Natural killer cell (primary cell): ENCODE measurements around the gene PRDX2. TPM values are rescaled to one million over a fixed set of nuclear protein-coding genes. Genes with fewer than 3 reads are reported as not detected.
A peak's percentile ranks its signal among the peaks of the same experiment; 100 is the strongest.

ENCODE experiments used
- ATAC-seq, 3 donors: fragments of 150-1000 bp in 2 of 3; fragments of 200-7000 bp in 1 of 3; cut with Tn5 transposase; 1 replicate in 1 of 3; 2 replicates in 2 of 3; pipeline ENCODE4 v1.10.0; 2021; ENCODE audit warnings: mild to moderate bottlenecking in 2 of 3, moderate library complexity in 2 of 3
- DNase-seq, 2 donors: peaks; one replicate each; pipeline versions ENCODE4 v3.0.0 to v3.0.0-alpha.2; 2013 to 2021; ENCODE audit warnings: mixed read lengths in 1 of 2
- H3K27ac ChIP-seq: one replicate; pipeline ENCODE4 v1.5.1; 2013; ENCODE audit warnings: mild to moderate bottlenecking, low read length
- H3K27me3 ChIP-seq: one replicate; pipeline ENCODE4 v1.6.1; 2013; ENCODE audit warnings: low read length; ENCODE audit not compliant: control insufficient read depth, insufficient read depth
- H3K36me3 ChIP-seq: one replicate; pipeline ENCODE4 v1.6.1; 2013; ENCODE audit warnings: low read length; ENCODE audit not compliant: control insufficient read depth, insufficient read depth
- H3K4me1 ChIP-seq: one replicate; pipeline ENCODE4 v1.6.1; 2013; ENCODE audit warnings: low read length; ENCODE audit not compliant: control insufficient read depth, insufficient read depth
- H3K4me3 ChIP-seq: one replicate; pipeline ENCODE4 v1.5.1; 2013; ENCODE audit warnings: low read length
- H3K9me3 ChIP-seq: one replicate; pipeline ENCODE4 v1.6.1; 2013; ENCODE audit warnings: low read length; ENCODE audit not compliant: control insufficient read depth, insufficient read depth
- H3K27ac Mint-ChIP-seq, 2 donors: one replicate each; pipeline ENCODE4 v1.8.0; 2022; ENCODE audit warnings: mild to moderate bottlenecking in 2 of 2, mixed read lengths in 2 of 2, moderate library complexity in 1 of 2
- H3K27me3 Mint-ChIP-seq, 2 donors: one replicate each; pipeline ENCODE4 v1.8.0; 2022; ENCODE audit warnings: low read depth in 2 of 2, mixed read lengths in 2 of 2
- H3K36me3 Mint-ChIP-seq: one replicate; pipeline ENCODE4 v1.8.0; 2022; ENCODE audit warnings: mixed read lengths
- H3K4me1 Mint-ChIP-seq, 2 donors: one replicate each; pipeline ENCODE4 v1.8.0; 2022; ENCODE audit warnings: mixed read lengths in 2 of 2
- H3K4me3 Mint-ChIP-seq: one replicate; pipeline ENCODE4 v1.8.0; 2022; ENCODE audit warnings: mild to moderate bottlenecking, moderate library complexity, mixed read lengths
- H3K9me3 Mint-ChIP-seq, 2 donors: one replicate each; pipeline ENCODE4 v1.8.0; 2022; ENCODE audit warnings: mixed read lengths in 2 of 2
- WGBS: methylation state at CpG from one replicate; pipeline ENCODE4 v1.1.7; 2013; ENCODE audit warnings: missing lambda C conversion rate; ENCODE audit not compliant: insufficient coverage; 5-methylcytosine and 5-hydroxymethylcytosine counted together
- intact Hi-C: fragments of 100-400 bp; cut with micrococcal nuclease; formaldehyde crosslinking; loops from one replicate; pipeline ENCODE4 v1.14.2; 2022
- total RNA-seq, 4 donors: library from RNA; stranded (reverse); fragments of 120-200 nt in 1 of 4; gene quantifications; one replicate each; pipeline versions ENCODE4 v1.2.3 to v1.2.4, GENCODE V29; 2013 to 2022
- TF ChIP-seq, protein P1 (sequence below): fragments of 200-600 bp; IDR thresholded peaks from one replicate; pipeline ENCODE4 v1.8.0; 2022; ENCODE audit warnings: antibody characterized with exemption

PRDX2 gene
- total RNA-seq, 3 donors from 2014 or later (not counting 1 experiment from before 2014, with no cell fraction given), result 28.8 to 67.1 (median 66.9) TPM

GRCh38 chr19:12794196-12794941, 7.2 kb downstream of the PRDX2 start:
- Mint-ChIP-seq H3K36me3 (no peaks in the 10 kb centered on the region), H3K4me3 (peak overlapping the region; percentile 75), H3K4me1 (peaks cover 32 to 38% of the 10 kb centered on the region in 2 donors), H3K27me3 (no peaks in the 10 kb centered on the region), H3K9me3 (no peaks in the 10 kb centered on the region), H3K27ac (peak overlapping the region; percentile 97 to 99)
- H3K4me3 ChIP-seq, result peak overlapping the region; percentile 95
- peak in 1 of 2 donors; percentile 62 for DNase-seq
- no peaks in the 10 kb centered on the region for H3K36me3 ChIP-seq
- no peaks in the 10 kb centered on the region for H3K27me3 ChIP-seq
- 74% methylated on average over 7 of the region's 7 CpGs for WGBS
- H3K4me1 ChIP-seq, result peaks cover 36% of the 10 kb centered on the region
- no peaks in the 10 kb centered on the region for H3K9me3 ChIP-seq
- TF ChIP-seq, protein P1, sequence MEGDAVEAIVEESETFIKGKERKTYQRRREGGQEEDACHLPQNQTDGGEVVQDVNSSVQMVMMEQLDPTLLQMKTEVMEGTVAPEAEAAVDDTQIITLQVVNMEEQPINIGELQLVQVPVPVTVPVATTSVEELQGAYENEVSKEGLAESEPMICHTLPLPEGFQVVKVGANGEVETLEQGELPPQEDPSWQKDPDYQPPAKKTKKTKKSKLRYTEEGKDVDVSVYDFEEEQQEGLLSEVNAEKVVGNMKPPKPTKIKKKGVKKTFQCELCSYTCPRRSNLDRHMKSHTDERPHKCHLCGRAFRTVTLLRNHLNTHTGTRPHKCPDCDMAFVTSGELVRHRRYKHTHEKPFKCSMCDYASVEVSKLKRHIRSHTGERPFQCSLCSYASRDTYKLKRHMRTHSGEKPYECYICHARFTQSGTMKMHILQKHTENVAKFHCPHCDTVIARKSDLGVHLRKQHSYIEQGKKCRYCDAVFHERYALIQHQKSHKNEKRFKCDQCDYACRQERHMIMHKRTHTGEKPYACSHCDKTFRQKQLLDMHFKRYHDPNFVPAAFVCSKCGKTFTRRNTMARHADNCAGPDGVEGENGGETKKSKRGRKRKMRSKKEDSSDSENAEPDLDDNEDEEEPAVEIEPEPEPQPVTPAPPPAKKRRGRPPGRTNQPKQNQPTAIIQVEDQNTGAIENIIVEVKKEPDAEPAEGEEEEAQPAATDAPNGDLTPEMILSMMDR, result no peak
- ATAC-seq, result no peak
- intact Hi-C loops, result loop anchor here (5.0 to 10.0 kb wide), 4 partner anchors 72 to 360 kb away; partner anchors contain the start of genes CALR, IER2, STX10 and TNPO2
- H3K27ac ChIP-seq, result peak overlapping the region; percentile 93

DNA sequence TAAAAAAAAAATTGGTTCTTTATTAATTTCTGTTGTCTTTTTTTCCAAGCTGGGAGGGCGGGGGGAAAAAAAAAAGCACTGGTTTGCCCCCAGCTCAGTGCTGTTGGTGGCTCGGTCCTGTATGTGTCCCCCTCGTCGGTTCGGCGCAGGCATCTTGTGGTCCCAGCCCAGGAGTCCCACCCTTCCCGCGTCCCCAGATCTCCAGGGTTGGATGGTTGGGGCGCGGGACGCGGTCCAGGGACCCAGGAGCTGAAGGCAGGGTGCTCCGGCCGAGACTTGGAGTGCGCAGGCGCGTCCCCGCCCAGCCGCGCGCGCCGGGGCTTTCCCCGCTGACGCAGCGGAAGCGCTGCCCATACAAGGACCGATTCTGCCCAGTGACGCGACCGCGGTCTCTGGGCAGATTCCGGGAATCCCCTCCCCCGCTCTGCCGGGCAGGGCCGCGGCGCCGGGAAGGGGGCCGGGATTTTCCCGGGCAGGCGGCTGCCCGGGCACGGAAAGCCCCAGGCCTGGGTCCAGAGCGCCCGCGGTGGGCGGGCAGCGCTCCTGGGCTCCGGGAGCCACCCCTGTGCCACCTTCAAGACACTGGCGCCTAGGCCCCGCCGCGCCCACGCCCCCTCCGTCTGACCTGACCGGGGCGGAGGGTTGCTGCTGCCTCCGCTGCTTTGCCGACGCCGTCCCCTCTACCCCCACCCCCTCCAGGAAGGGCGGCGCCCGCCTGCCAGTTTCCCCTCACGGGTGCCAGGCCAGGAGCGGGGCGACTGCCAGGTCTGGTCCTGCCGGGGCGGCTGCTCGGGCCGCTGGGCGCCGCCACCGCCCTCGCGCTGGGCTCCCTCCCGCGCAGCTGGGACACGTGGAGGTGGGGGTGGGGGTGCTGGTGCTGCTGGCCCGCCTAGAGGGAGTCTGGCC, 8.1 kb downstream of the PRDX2 start:
- no peaks in the 10 kb centered on the region for H3K9me3 Mint-ChIP-seq
- no peaks in the 10 kb centered on the region for H3K36me3 Mint-ChIP-seq
- H3K4me3 ChIP-seq, result peak overlapping the region; percentile 95
- TF ChIP-seq, protein P1, result no peak
- peaks cover 39 to 46% of the 10 kb centered on the region in 2 donors for H3K4me1 Mint-ChIP-seq
- intact Hi-C loops, result loop anchor here (2.0 to 10.0 kb wide), 5 partner anchors 57 to 361 kb away; partner anchors contain the start of genes CALR, GET3, IER2 and STX10
- H3K9me3 ChIP-seq, result no peaks in the 10 kb centered on the region
- peaks cover 44% of the 10 kb centered on the region for H3K4me1 ChIP-seq
- ATAC-seq, result peak; percentile 39 to 63 (median 52)
- H3K27me3 Mint-ChIP-seq, result no peaks in the 10 kb centered on the region
- H3K27me3 ChIP-seq, result no peaks in the 10 kb centered on the region
- H3K27ac ChIP-seq, result peak overlapping the region; percentile 93
- H3K4me3 Mint-ChIP-seq, result peak overlapping the region; percentile 96
- DNase-seq, result peak; percentile 97 to 99
- WGBS, result under 1% methylated on average over 81 of the region's 81 CpGs
- H3K36me3 ChIP-seq, result no peaks in the 10 kb centered on the region
- peak overlapping the region; percentile 97 to 99 for H3K27ac Mint-ChIP-seq

DNA sequence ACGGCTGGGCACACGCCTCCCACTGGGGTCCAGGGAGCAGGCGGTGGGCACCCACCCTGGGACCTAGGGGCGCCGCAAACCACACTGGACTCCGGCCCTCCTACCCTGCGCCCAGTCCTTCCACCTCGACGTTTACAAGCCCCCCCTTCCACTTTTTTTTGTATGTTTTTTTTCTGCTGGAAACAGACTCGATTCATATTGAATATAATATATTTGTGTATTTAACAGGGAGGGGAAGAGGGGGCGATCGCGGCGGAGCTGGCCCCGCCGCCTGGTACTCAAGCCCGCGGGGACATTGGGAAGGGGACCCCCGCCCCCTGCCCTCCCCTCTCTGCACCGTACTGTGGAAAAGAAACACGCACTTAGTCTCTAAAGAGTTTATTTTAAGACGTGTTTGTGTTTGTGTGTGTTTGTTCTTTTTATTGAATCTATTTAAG, 8.7 kb downstream of the PRDX2 start:
- 0% methylated on average over 20 of the region's 22 CpGs for WGBS
- Histone ChIP-seq H3K9me3 (no peaks in the 10 kb centered on the region), H3K36me3 (no peaks in the 10 kb centered on the region), H3K27ac (peak overlapping the region; percentile 93), H3K4me3 (peak overlapping the region; percentile 95), H3K4me1 (peaks cover 47% of the 10 kb centered on the region), H3K27me3 (no peaks in the 10 kb centered on the region)
- peak overlapping the region; percentile 96 for H3K4me3 Mint-ChIP-seq
- intact Hi-C loops, result loop anchor here (2.0 to 10.0 kb wide), 5 partner anchors 56 to 362 kb away; partner anchors contain the start of genes CALR, GET3, IER2 and STX10
- no peaks in the 10 kb centered on the region for H3K27me3 Mint-ChIP-seq
- no peak for DNase-seq
- H3K36me3 Mint-ChIP-seq, result no peaks in the 10 kb centered on the region
- no peak for ATAC-seq
- H3K4me1 Mint-ChIP-seq, result peaks cover 39 to 46% of the 10 kb centered on the region in 2 donors
- no peaks in the 10 kb centered on the region for H3K9me3 Mint-ChIP-seq
- peak overlapping the region; percentile 97 to 99 for H3K27ac Mint-ChIP-seq
- TF ChIP-seq, protein P1, result no peak
